KOPT-K1 (cell line): ENCODE measurements around the gene KCNH5.

ENCODE experiments used
- H3K27ac ChIP-seq: fragments of 200-600 bp; sonication (generic); 2 replicates; pipeline ENCODE4 v1.5.1; 2016; ENCODE audit warnings: antibody characterized with exemption, mild to moderate bottlenecking, low read depth, low read length; ENCODE audit not compliant: poor library complexity, severe bottlenecking
- H3K36me3 ChIP-seq: fragments of 200-600 bp; sonication (generic); 2 replicates; pipeline ENCODE4 v1.5.1; 2017; ENCODE audit warnings: antibody characterized with exemption, mild to moderate bottlenecking, low read length, moderate library complexity; ENCODE audit not compliant: insufficient read depth
- H3K9me3 ChIP-seq: fragments of 200-600 bp; sonication (generic); 2 replicates; pipeline ENCODE4 v1.5.1; 2017; ENCODE audit warnings: antibody characterized with exemption, low read length, mild to moderate bottlenecking; ENCODE audit not compliant: insufficient read depth, poor library complexity, severe bottlenecking

The KCNH5 gene

GRCh38 chr14:62943202-62943601, 102.1 kb downstream of the KCNH5 start:
- Histone ChIP-seq H3K9me3 (no peaks in the 10 kb centered on the region), H3K27ac (no peak overlapping the region), H3K36me3 (no peaks in the 10 kb centered on the region)

GRCh38 chr14:62939970-62940369, 105.3 kb downstream of the KCNH5 start:
- Histone ChIP-seq H3K36me3 (no peaks in the 10 kb centered on the region), H3K9me3 (no peaks in the 10 kb centered on the region), H3K27ac (no peak overlapping the region)

GRCh38 chr14:62938778-62939177, 106.5 kb downstream of the KCNH5 start:
- Histone ChIP-seq H3K9me3 (no peaks in the 10 kb centered on the region), H3K27ac (no peak overlapping the region), H3K36me3 (no peaks in the 10 kb centered on the region)

GRCh38 chr14:62934439-62934838, 110.8 kb downstream of the KCNH5 start:
- Histone ChIP-seq H3K27ac (no peak overlapping the region), H3K36me3 (no peaks in the 10 kb centered on the region), H3K9me3 (no peaks in the 10 kb centered on the region)

- no peaks in the 10 kb centered on the region for H3K36me3 ChIP-seq
- no peak overlapping the region for H3K27ac ChIP-seq
- H3K9me3 ChIP-seq = no peaks in the 10 kb centered on the region
These were observed 123.8 kb downstream of the KCNH5 start for GRCh38 chr14:62921466-62921865.

- H3K9me3 ChIP-seq = no peaks in the 10 kb centered on the region
These were observed 128.7 kb downstream of the KCNH5 start for GRCh38 chr14:62916551-62916950.

GRCh38 chr14:62914873-62915272, 130.4 kb downstream of the KCNH5 start:
- no peaks in the 10 kb centered on the region for H3K9me3 ChIP-seq
- no peaks in the 10 kb centered on the region for H3K36me3 ChIP-seq
- H3K27ac ChIP-seq = no peak overlapping the region

More at GRCh38 chr14:62916551-62916950, 128.7 kb downstream of the KCNH5 start:
- H3K27ac ChIP-seq = no peak overlapping the region
- no peaks in the 10 kb centered on the region for H3K36me3 ChIP-seq

GRCh38 chr14:62914025-62914424, 131.2 kb downstream of the KCNH5 start:
- Histone ChIP-seq H3K27ac (no peak overlapping the region), H3K9me3 (no peaks in the 10 kb centered on the region), H3K36me3 (no peaks in the 10 kb centered on the region)

- no peaks in the 10 kb centered on the region for H3K9me3 ChIP-seq
- no peaks in the 10 kb centered on the region for H3K36me3 ChIP-seq
- H3K27ac ChIP-seq = no peak overlapping the region
These were observed 136.8 kb downstream of the KCNH5 start for GRCh38 chr14:62908506-62908905.

GRCh38 chr14:62905566-62905965, 139.7 kb downstream of the KCNH5 start:
- Histone ChIP-seq H3K36me3 (no peaks in the 10 kb centered on the region), H3K9me3 (no peaks in the 10 kb centered on the region), H3K27ac (no peak overlapping the region)

- Histone ChIP-seq H3K27ac (no peak overlapping the region), H3K9me3 (no peaks in the 10 kb centered on the region), H3K36me3 (no peaks in the 10 kb centered on the region)
These were observed 147.5 kb downstream of the KCNH5 start for GRCh38 chr14:62897771-62898170.

- H3K9me3 ChIP-seq = no peaks in the 10 kb centered on the region
- H3K27ac ChIP-seq = no peak overlapping the region
These were observed 148.3 kb downstream of the KCNH5 start for GRCh38 chr14:62896932-62897456.

GRCh38 chr14:62894736-62895135, 150.5 kb downstream of the KCNH5 start:
- no peaks in the 10 kb centered on the region for H3K36me3 ChIP-seq
- no peaks in the 10 kb centered on the region for H3K9me3 ChIP-seq
- no peak overlapping the region for H3K27ac ChIP-seq

More at GRCh38 chr14:62896932-62897456, 148.3 kb downstream of the KCNH5 start:
- H3K36me3 ChIP-seq = no peaks in the 10 kb centered on the region

GRCh38 chr14:62889364-62889763, 155.9 kb downstream of the KCNH5 start:
- Histone ChIP-seq H3K9me3 (no peaks in the 10 kb centered on the region), H3K36me3 (no peaks in the 10 kb centered on the region), H3K27ac (no peak overlapping the region)

- Histone ChIP-seq H3K27ac (no peak overlapping the region), H3K36me3 (no peaks in the 10 kb centered on the region), H3K9me3 (no peaks in the 10 kb centered on the region)
These were observed 158.8 kb downstream of the KCNH5 start for GRCh38 chr14:62886461-62886860.

- Histone ChIP-seq H3K36me3 (no peaks in the 10 kb centered on the region), H3K9me3 (no peaks in the 10 kb centered on the region), H3K27ac (no peak overlapping the region)
These were observed 159.8 kb downstream of the KCNH5 start for GRCh38 chr14:62885451-62885850.
